ENCODE data around the gene SPTBN4. TPM values are rescaled to one million over a fixed set of nuclear protein-coding genes. Genes with fewer than 3 reads are reported as not detected.

The SPTBN4 gene

Small RNA genes lying within 50 kb of the gene (small RNA-seq; reads per million reads assigned to genes)
- gene RF00017 (ENCODE audit: low read depth), result not detected
